HepG2 (cell line): ENCODE results near the gene ZNF606. TPM values are rescaled to one million over a fixed set of nuclear protein-coding genes. Genes with fewer than 3 reads are reported as not detected.

Source experiments
- ATAC-seq: fragments of 200-7000 bp; cut with Tn5 transposase; 3 replicates; pipeline ENCODE4 v1.9.1; 2020; ENCODE audit warnings: mild to moderate bottlenecking, moderate library complexity
- BruUV-seq: library from RNA; stranded (reverse); fragments of 400-500 nt; replicated peaks from 2 replicates; lab custom pipeline; 2021; lab: Mats Ljungman, UMichigan
- CTCF ChIA-PET: fragments of 300-600 bp; formaldehyde crosslinking; extraction: SDS; loops from one replicate; lab custom pipeline; 2021; ENCODE audit warnings: low total read pairs, inconsistent platforms, low intra/inter-chr PET ratio; lab: Yijun Ruan, JAX
- POLR2A ChIA-PET: fragments of 350-600 bp; sonication (Branson Sonifier 250); formaldehyde crosslinking; loops from one replicate; lab custom pipeline; 2020; ENCODE audit warnings: antibody characterized with exemption, inconsistent platforms; lab: Yijun Ruan, JAX
- DNase-seq: peaks from one replicate; pipeline ENCODE4 v3.0.0-alpha.2; 2015; ENCODE audit warnings: low spot score
- FAIRE-seq: peaks from 3 replicates; lab custom pipeline; 2011; peaks lifted over from hg19 to GRCh38; lab: Jason Lieb, UNC
- H2AFZ ChIP-seq: one replicate; pipeline ENCODE4 v1.6.1; 2011; ENCODE audit warnings: low read length, inconsistent platforms
- H3K27ac ChIP-seq: fragments of 300-600 bp; 3 replicates; pipeline ENCODE4 v1.8.0; 2011; ENCODE audit warnings: mixed run types, mild to moderate bottlenecking, mixed read lengths, low read length, inconsistent platforms; ENCODE audit not compliant: insufficient read depth; ENCODE audit errors: extremely low read length
- H3K27me3 ChIP-seq, 2 experiments: fragments of 200-600 bp in 1 of 2; 2 replicates in 1 of 2; 3 replicates in 1 of 2; pipeline versions ENCODE4 v1.6.0 to v1.8.0; 2011; ENCODE audit warnings: low read length in 2 of 2, mild to moderate bottlenecking in 2 of 2, moderate library complexity in 2 of 2, inconsistent platforms in 1 of 2; ENCODE audit not compliant: insufficient read depth in 2 of 2, control insufficient read depth in 1 of 2
- H3K36me3 ChIP-seq, 2 experiments: fragments of 200-600 bp in 1 of 2; replicated peaks in 1 of 2; 2 replicates in 1 of 2; 3 replicates in 1 of 2; pipeline versions ENCODE4 v1.5.1 to v1.8.0; 2011; ENCODE audit warnings: low read length in 2 of 2, inconsistent platforms in 1 of 2; ENCODE audit not compliant: insufficient read depth in 2 of 2, control insufficient read depth in 1 of 2
- H3K4me1 ChIP-seq: 2 replicates; pipeline ENCODE4 v1.5.1; 2012; ENCODE audit warnings: low read length, inconsistent platforms; ENCODE audit not compliant: insufficient read depth
- H3K4me2 ChIP-seq: 2 replicates; pipeline ENCODE4 v1.6.0; 2011; ENCODE audit warnings: low read depth, low read length, inconsistent platforms
- H3K4me3 ChIP-seq, 3 experiments: fragments of 200-600 bp in 1 of 3; sonication (generic), shearing (Covaris generic) in 1 of 3; replicated peaks in 1 of 3; 2 replicates each; pipeline ENCODE4 v1.5.1; 2011 to 2016; ENCODE audit warnings: low read length in 3 of 3, inconsistent platforms in 2 of 3, low read depth in 2 of 3, mild to moderate bottlenecking in 2 of 3, control low read depth in 1 of 3, mixed read lengths in 1 of 3; ENCODE audit not compliant: insufficient read depth in 1 of 3
- H3K79me2 ChIP-seq: one replicate; pipeline ENCODE4 v1.6.1; 2011; ENCODE audit warnings: low read length, inconsistent platforms; ENCODE audit not compliant: insufficient read depth
- H3K9ac ChIP-seq: 2 replicates; pipeline ENCODE4 v1.6.0; 2011; ENCODE audit warnings: mild to moderate bottlenecking, low read depth, low read length, inconsistent platforms; ENCODE audit not compliant: insufficient read depth
- H3K9me3 ChIP-seq: 2 replicates; pipeline ENCODE4 v1.5.1; 2012; ENCODE audit warnings: mild to moderate bottlenecking, low read length
- H4K20me1 ChIP-seq: 2 replicates; pipeline ENCODE4 v1.6.0; 2011; ENCODE audit warnings: inconsistent platforms, mild to moderate bottlenecking, low read length, moderate library complexity; ENCODE audit not compliant: insufficient read depth
- CHCHD3 ChIP-seq: sonication (generic); formaldehyde crosslinking; IDR thresholded peaks from 2 replicates; pipeline ENCODE4 v1.8.0; 2022; ENCODE audit warnings: mild to moderate bottlenecking, missing genetic modification reagents, moderate library complexity
- DNMT1 ChIP-seq: sonication (generic); formaldehyde crosslinking; IDR thresholded peaks from 2 replicates; pipeline ENCODE4 v1.5.1; 2020; ENCODE audit warnings: mild to moderate bottlenecking, missing genetic modification reagents
- DNMT3B ChIP-seq: conservative IDR thresholded peaks from 2 replicates; pipeline ENCODE4 v1.6.1; 2016; ENCODE audit warnings: missing biosample characterization, control low read depth
- ESRRA ChIP-seq: sonication (generic); formaldehyde crosslinking; IDR thresholded peaks from 2 replicates; pipeline ENCODE4 v1.5.1; 2020; ENCODE audit warnings: mild to moderate bottlenecking, low read depth, missing genetic modification reagents
- FOXA3 ChIP-seq: IDR thresholded peaks from 2 replicates; pipeline ENCODE4 v1.6.1; 2016; ENCODE audit warnings: missing genetic modification reagents, missing compliant biosample characterization
- HCFC1 ChIP-seq: fragments of 150-350 bp; IDR thresholded peaks from 2 replicates; pipeline ENCODE4 v1.6.1; 2014; ENCODE audit warnings: low read depth, low read length
- MTF1 ChIP-seq: sonication (generic); formaldehyde crosslinking; IDR thresholded peaks from 2 replicates; pipeline ENCODE4 v1.5.0; 2020; ENCODE audit warnings: missing genetic modification reagents
- NAIF1 ChIP-seq: sonication (generic); formaldehyde crosslinking; IDR thresholded peaks from 2 replicates; pipeline ENCODE4 v1.5.0; 2020; ENCODE audit warnings: mild to moderate bottlenecking, missing genetic modification reagents, borderline replicate concordance
- NFE2L2 ChIP-seq: fragments of 150-350 bp; IDR thresholded peaks from 2 replicates; pipeline ENCODE4 v1.6.1; 2014; ENCODE audit warnings: low read length
- PATZ1 ChIP-seq: sonication (generic); formaldehyde crosslinking; IDR thresholded peaks from 2 replicates; pipeline ENCODE4 v1.4.0; 2020; ENCODE audit warnings: missing genetic modification reagents
- SIX4 ChIP-seq: sonication (generic); formaldehyde crosslinking; IDR thresholded peaks from 2 replicates; pipeline ENCODE4 v1.4.0; 2020; ENCODE audit warnings: missing genetic modification reagents
- ZC3H13 ChIP-seq: sonication (generic); formaldehyde crosslinking; IDR thresholded peaks from 2 replicates; pipeline ENCODE4 v1.8.1; 2023; ENCODE audit warnings: mild to moderate bottlenecking, missing genetic modification reagents, moderate library complexity
- ZGPAT ChIP-seq: IDR thresholded peaks from 2 replicates; pipeline ENCODE4 v1.6.1; 2016; ENCODE audit warnings: mild to moderate bottlenecking
- ZNF180 ChIP-seq: sonication (generic); formaldehyde crosslinking; IDR thresholded peaks from 2 replicates; pipeline ENCODE4 v1.4.0; 2020; ENCODE audit warnings: low read depth, missing genetic modification reagents, borderline replicate concordance
- ZNF432 ChIP-seq: sonication (generic); formaldehyde crosslinking; IDR thresholded peaks from 2 replicates; pipeline ENCODE4 v1.5.0; 2020; ENCODE audit warnings: missing genetic modification reagents, mild to moderate bottlenecking, borderline replicate concordance
- ZNF678 ChIP-seq: sonication (generic); formaldehyde crosslinking; IDR thresholded peaks from 2 replicates; pipeline ENCODE4 v1.4.0; 2020; ENCODE audit warnings: mild to moderate bottlenecking, missing genetic modification reagents
- ZNF746 ChIP-seq: sonication (generic); formaldehyde crosslinking; IDR thresholded peaks from 2 replicates; pipeline ENCODE4 v1.8.0; 2022; ENCODE audit warnings: mild to moderate bottlenecking, missing genetic modification reagents
- WGBS: methylation state at CpG from one replicate; pipeline ENCODE4 v1.1.6; 2017; ENCODE audit warnings: low lambda C conversion rate; 5-methylcytosine and 5-hydroxymethylcytosine counted together
- in situ Hi-C: cut with HindIII; loops from 2 replicates; pipeline ENCODE4 v1.10.0; 2017; ENCODE audit warnings: low pct_unique_long_range_greater_than_20kb; ENCODE audit not compliant: extremely low pct_ligation_motif_present
- intact Hi-C: fragments of 100-400 bp; cut with micrococcal nuclease; formaldehyde crosslinking; loops from one replicate; pipeline ENCODE4 v1.10.0; 2022; ENCODE audit not compliant: unreplicated experiment
- polyA plus RNA-seq, 8 experiments: library from polyadenylated mRNA; depleted of rRNA in 3 of 8; stranded (reverse) in 7 of 8; unstranded in 1 of 8; fragments of >200 nt; fragmentation: Illumina TruSeq in 4 of 8; extraction: Trizol in 4 of 8; gene quantifications; 2 replicates each; pipeline versions ENCODE4 v1.2.1 to v1.2.3, GENCODE V29; 2011 to 2016; ENCODE audit warnings: low read depth in 4 of 8, missing spikeins in 1 of 8, mixed read lengths in 1 of 8; ENCODE audit not compliant: insufficient read depth in 1 of 8
- total RNA-seq, 5 experiments: library from RNA; depleted of rRNA; stranded (reverse); fragments of >200 nt; fragmentation: Illumina TruSeq; extraction: Trizol; gene quantifications; 2 replicates each; pipeline ENCODE4 v1.2.3, GENCODE V29; 2016; ENCODE audit warnings: low read depth in 1 of 5

Gene ZNF606
- total and polyA plus RNA-seq, 2 of the 13 experiments (the other 11 are each of a cell fraction or from before 2014, with no cell fraction given): 4.2 to 14.8 TPM

- POLR2A ChIA-PET: no interaction called here
- no peak for ATAC-seq
- Histone ChIP-seq H3K4me2 (no peak overlapping the region), H2AFZ (no peak overlapping the region), H3K36me3 (peaks cover 7 to 37% of the 10 kb centered on the region in 2 experiments; a peak in 4 of 5 replicates), H3K9ac (no peak overlapping the region), H3K4me3 (no peak overlapping the region), H3K79me2 (peaks cover 16% of the 10 kb centered on the region), H3K9me3 (peaks cover 29% of the 10 kb centered on the region), H4K20me1 (no peaks in the 10 kb centered on the region), H3K4me1 (peaks cover 12% of the 10 kb centered on the region), H3K27me3 (no peaks in the 10 kb centered on the region)
- no TSS peak for BruUV-seq
- in situ Hi-C loops: no loop called here
- CTCF ChIA-PET: no interaction called here
- no peak for FAIRE-seq
- intact Hi-C loops: no loop called here
- 96% methylated on average over 3 of the region's 3 CpGs for WGBS
- DNase-seq: no peak
- TF ChIP-seq ESRRA (no peak), ZGPAT (no peak), ZNF432 (CRISPR knock-in tag) (no peak), NFE2L2 (no peak), ZNF746 (CRISPR knock-in tag) (no peak), HCFC1 (no peak), DNMT1 (CRISPR knock-in tag) (no peak)
- TF ChIP-seq, all 625 proteins: peak for 0
- H3K27ac ChIP-seq: no peak overlapping the region
Observed at GRCh38 chr19:57941593-57941992, 61.0 kb downstream of the ZNF606 start.

GRCh38 chr19:57935731-57936130 is 66.9 kb downstream of the ZNF606 start:
- no peak overlapping the region for H3K4me3 ChIP-seq
- POLR2A ChIA-PET: no interaction called here
- no peak overlapping the region for H3K9ac ChIP-seq
- ATAC-seq: no peak
- intact Hi-C loops: no loop called here
- CTCF ChIA-PET: no interaction called here
- peaks cover 0 to 5% of the 10 kb centered on the region in 2 experiments; a peak in 1 of 5 replicates for H3K36me3 ChIP-seq
- H3K79me2 ChIP-seq: no peaks in the 10 kb centered on the region
- WGBS: 90% methylated on average over 12 of the region's 12 CpGs
- no peak overlapping the region for H3K4me2 ChIP-seq
- TF ChIP-seq DNMT3B (CRISPR knock-in tag): no peak
- TF ChIP-seq PATZ1: no peak
- TF ChIP-seq ZC3H13: no peak
- no peak for TF ChIP-seq FOXA3 (CRISPR knock-in tag)
- no peak for TF ChIP-seq NAIF1 (CRISPR knock-in tag)
- TF ChIP-seq ZNF180 (CRISPR knock-in tag): no peak
- TF ChIP-seq ZNF678 (CRISPR knock-in tag): no peak
- TF ChIP-seq CHCHD3 (CRISPR knock-in tag): no peak
- no peak for TF ChIP-seq MTF1 (CRISPR knock-in tag)
- no peak for TF ChIP-seq SIX4 (CRISPR knock-in tag)
- no peak overlapping the region for H3K27ac ChIP-seq
- H3K4me1 ChIP-seq: no peaks in the 10 kb centered on the region
- peaks cover 50% of the 10 kb centered on the region for H3K9me3 ChIP-seq
- H3K27me3 ChIP-seq: no peaks in the 10 kb centered on the region
- no peak overlapping the region for H2AFZ ChIP-seq
- no peaks in the 10 kb centered on the region for H4K20me1 ChIP-seq
- no peak for DNase-seq
- FAIRE-seq: no peak
- BruUV-seq: no TSS peak
- in situ Hi-C loops: no loop called here
